Kasumi-1 (cell line): ENCODE data around the gene FAM216A.
"Not testable (repeated sequence)": the region's sequence is repeated elsewhere in the genome, so short reads cannot be mapped to it uniquely, and the experiment has no call there.

ENCODE experiments used
- DNase-seq, 2 experiments: peaks; one replicate each; lab custom pipeline; 2025; lab: John Stamatoyannopoulos, UW

FAM216A gene, protein sequence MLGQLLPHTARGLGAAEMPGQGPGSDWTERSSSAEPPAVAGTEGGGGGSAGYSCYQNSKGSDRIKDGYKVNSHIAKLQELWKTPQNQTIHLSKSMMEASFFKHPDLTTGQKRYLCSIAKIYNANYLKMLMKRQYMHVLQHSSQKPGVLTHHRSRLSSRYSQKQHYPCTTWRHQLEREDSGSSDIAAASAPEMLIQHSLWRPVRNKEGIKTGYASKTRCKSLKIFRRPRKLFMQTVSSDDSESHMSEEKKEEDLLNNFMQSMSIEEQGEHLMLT

DNA sequence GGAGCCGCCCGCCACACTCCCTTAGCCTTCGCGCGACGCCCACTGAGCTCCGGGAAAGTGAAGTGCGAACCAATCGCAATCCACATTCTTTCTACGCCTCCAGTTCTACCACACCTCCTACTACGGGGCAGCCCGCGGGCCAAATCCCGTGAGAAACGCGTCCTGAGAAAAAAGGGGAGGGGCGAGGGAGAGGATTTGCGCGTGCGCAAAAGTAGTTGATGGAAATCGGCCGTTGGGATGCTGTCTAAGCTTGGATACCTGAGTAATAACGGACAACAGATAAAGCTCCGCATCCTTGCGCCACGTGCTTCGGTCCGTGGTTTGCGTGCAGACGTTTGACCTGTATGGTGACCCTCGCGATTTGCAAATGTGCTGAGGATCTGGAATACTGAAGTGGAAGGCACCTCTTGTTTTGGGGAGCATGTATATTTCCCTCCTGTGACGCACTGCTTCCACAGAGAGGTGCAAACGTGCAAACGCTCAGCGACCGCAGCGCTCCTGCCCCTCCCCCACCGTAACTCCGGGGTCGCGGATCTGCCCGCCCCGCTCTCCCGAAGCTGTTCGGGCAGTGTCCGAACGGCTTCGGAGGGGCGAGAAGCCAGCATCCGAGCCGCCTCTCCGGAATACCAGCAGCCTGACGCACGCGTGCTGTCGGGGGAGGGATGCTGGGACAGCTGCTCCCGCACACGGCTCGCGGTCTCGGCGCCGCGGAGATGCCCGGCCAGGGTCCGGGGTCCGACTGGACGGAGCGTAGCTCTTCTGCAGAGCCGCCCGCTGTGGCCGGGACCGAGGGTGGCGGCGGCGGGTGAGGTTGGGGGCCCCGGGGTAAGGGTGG is at the start of gene FAM216A, which contains the start of gene GPN3:
Gene FAM216A, plus strand, starts transcription at position 632 of the 835 bp plus-strand sequence. Its CDS starts 31 bp downstream, at position 663.
Gene GPN3, minus strand, starts transcription at position 44 of the 835 bp plus-strand sequence. CDS start 54 bp downstream, outside the sequence.
- DNase-seq = peak; percentile 99

DNA sequence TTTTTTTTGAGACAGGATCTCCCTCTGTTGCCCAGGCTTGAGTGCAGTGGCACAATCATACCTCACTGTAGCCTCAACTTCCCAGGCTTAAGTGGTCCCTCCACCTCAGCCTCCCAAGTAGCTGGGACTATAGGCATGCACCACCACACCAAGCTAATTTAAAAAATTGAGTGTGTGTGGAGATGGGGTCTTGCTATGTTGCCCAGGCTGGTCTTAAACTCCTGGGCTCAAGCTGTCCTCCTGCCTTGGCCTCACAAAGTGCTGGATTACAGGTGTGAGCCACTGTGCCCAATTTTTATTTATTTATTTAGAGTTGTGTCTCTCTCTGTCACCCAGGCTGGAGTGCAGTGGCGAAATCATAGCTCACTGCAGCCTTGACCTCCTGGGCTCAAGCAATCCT is 48.0 kb upstream of the FAM216A start:
- DNase-seq = not testable (repeated sequence)

- DNase-seq = no peak
Observed at GRCh38 chr12:110421159-110421661, 47.4 kb upstream of the FAM216A start.

GRCh38 chr12:110421701-110422100 is 46.9 kb upstream of the FAM216A start:
- DNase-seq = no peak

GRCh38 chr12:110424237-110424636 is 44.4 kb upstream of the FAM216A start:
- no peak for DNase-seq

DNA sequence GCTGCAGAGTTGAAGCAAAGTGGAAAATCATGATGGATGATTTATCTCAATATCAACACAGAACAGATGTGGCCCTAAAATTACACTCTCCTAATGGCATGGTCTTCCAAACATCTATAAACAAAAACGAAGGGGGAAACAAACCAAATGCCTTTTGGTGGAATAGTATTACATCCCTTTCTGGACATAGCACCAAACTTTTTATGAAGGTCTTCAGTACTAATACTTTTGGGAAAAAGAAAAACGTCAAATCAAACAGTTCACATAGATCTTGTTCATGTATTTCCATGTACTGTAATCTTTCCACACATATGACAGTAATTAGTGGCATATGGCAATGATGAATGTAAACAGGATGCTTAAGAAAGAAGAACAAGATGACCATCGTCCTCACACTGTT is 42.2 kb upstream of the FAM216A start:
- DNase-seq = no peak

GRCh38 chr12:110429676-110430075 is 39.0 kb upstream of the FAM216A start:
- DNase-seq = not testable (repeated sequence)

DNA sequence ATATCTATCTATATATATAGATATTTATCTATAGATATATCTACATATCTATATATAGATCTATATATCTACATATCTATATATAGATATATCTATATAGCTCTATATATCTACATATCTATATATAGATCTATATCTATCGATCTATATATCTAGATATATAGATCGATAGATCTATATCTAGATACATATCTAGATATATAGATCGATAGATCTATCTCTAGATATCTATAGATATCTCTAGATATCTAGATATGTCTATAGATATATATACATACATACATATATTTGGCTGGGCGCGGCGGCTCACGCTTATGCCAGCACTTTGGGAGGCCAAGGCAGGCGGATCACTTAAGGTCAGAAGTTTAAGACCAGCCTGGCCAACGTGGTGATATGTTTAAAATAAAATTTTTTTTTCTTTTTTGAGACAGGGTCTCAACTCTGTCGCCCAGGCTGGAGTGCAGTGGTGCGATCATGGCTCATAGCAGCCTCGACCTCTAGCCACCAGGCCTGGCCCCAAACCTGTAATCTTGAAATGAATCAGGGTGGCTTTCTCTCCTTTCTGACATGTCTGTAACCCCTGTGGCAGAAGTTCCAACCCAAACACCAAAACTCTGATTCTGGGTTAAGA is 36.6 kb upstream of the FAM216A start:
- DNase-seq = no peak

GRCh38 chr12:110436231-110436630 is 32.4 kb upstream of the FAM216A start:
- DNase-seq = no peak

GRCh38 chr12:110444455-110444854 is 24.2 kb upstream of the FAM216A start:
- no peak for DNase-seq

DNA sequence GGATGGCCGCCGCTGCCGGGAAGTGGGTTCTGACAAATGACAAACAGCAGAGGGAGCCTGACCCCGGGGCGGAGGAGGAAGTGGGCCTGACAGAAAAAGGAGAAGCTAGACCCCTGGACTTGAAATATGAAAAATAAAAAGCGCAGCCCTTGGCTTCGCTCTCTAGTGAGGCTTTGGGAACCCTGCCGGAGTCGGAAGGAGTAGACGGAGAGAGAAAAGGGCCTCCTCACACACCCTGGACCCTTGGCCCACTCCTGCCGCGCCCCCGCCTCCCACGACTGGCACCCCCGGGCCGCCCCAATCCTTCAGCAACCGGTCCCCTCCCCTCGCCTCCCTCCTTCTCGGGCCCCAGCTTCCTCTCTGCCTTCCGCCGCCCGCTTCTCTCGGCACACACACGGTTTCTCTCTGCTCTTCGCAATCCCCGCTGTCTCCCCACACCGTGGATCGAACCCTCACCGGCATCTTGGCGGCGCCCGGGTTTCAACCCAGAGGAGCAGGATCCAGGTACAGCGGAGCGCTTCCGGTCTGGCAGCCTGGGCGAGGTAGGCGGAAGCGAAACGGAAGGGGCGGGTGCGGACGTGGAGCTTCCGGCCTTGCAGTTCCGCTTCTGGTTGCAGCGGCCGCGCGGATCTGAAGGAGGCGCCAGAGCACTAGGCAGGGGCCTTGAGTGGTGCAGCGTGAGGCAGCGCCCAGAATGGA is 18.7 kb upstream of the FAM216A start, which contains the start of gene ARPC3:
Gene ARPC3, minus strand, starts transcription at position 539 of the 699 bp plus-strand sequence. Its CDS starts 77 bp downstream, at position 462.
- DNase-seq = peak; percentile 96 to 97

GRCh38 chr12:110451263-110451662 is 17.4 kb upstream of the FAM216A start:
- no peak for DNase-seq

GRCh38 chr12:110453569-110454296 is 14.9 kb upstream of the FAM216A start:
- no peak for DNase-seq

- DNase-seq = no peak
Observed at GRCh38 chr12:110458756-110459155, 9.9 kb upstream of the FAM216A start.

DNA sequence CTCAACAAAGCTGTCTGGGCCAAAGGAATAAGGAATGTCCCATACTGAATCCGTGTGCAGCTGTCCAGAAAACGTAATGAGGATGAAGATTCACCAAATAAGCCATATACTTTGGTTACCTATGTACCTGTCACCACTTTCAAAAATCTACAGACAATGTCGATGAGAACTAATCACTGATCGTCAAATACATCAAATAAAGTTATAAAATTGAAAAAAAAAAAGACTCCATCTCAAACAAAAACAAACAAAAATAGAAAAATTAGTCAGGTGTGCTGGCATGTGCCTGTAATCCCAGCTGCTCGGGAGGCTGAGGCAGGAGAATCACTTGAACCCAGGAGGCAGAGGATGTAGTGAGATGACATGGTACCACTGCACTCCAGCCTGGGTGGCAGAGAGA is 7.5 kb upstream of the FAM216A start:
- not testable (repeated sequence) for DNase-seq

- DNase-seq = no peak
Observed at GRCh38 chr12:110465024-110465423, 3.6 kb upstream of the FAM216A start.

DNA sequence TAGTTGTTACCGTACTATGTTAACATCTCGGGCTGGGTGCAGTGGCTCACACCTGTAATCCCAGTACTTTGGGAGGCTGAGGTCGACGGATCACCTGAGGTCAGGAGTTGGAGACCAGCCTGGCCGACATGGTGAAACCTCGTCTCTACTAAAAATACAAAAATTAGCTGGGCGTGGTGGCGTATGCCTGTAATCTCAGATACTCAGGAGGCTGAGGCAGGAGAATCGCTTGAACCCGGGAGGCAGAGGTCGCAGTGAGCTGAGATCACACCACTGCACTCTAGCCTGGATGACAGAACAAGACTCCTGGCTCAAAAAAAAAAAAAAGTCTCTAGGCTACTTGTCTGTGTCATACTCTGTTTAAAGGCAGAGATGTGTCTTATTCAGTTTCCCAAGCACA is 2.9 kb upstream of the FAM216A start:
- not testable (repeated sequence) for DNase-seq

GRCh38 chr12:110466791-110467190 is 1.9 kb upstream of the FAM216A start:
- peak in 1 of 2 experiments; percentile 18 for DNase-seq

DNA sequence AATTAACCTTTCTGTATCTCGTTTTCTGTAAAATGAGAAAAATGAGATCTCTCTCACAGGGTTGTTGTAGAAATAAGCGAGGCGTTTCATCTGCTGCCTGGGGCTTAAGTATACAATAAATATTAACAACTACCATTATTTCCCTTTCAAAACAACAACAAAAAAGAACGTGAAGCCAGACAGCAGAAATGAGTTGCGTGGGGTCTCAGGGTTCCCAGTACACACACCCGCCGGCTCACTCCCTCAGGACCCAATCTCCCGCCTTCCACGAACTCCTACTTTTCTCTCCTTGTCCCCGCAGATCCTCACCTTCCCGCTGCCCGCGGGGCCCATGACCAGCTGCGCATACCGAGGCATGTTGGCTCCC is 815 bp upstream of the FAM216A start:
- DNase-seq = no peak

- no peak for DNase-seq
Observed at GRCh38 chr12:110475426-110475825, 6.8 kb downstream of the FAM216A start.
